ENCODE measurements around the gene ZNF763.

GRCh38 chr19:12000152-12000981 is 35.5 kb downstream of the ZNF763 start:
- TF ChIP-seq RAD21 (IDR thresholded peaks at IDR 0.05) (no peak), REST (IDR thresholded peaks at IDR 0.05) (no peak), ZBTB33 (IDR thresholded peaks at IDR 0.05) (no peak), CTCF (IDR thresholded peaks at IDR 0.05; ENCODE audit: low read depth, low read length, missing input control) (no peak), HNF4A (conservative IDR thresholded peaks at IDR 0.05) (no peak), ATF3 (IDR thresholded peaks at IDR 0.05) (no peak), MAX (IDR thresholded peaks at IDR 0.05) (no peak), YY1 (IDR thresholded peaks at IDR 0.05) (no peak)
